ENCODE results near the gene PTPRR. TPM values are rescaled to one million over a fixed set of nuclear protein-coding genes. Genes with fewer than 3 reads are reported as not detected.

Gene PTPRR
- total RNA-seq, 1 donor from 2014 or later: under 0.01 TPM

- TF ChIP-seq CTCF (IDR thresholded peaks at IDR 0.05; ENCODE audit: insufficient read depth, low read length, severe bottlenecking): no peak
- no peak for FAIRE-seq
These were observed 208.7 kb downstream of the PTPRR start for GRCh38 chr12:70711831-70712230.

DNA sequence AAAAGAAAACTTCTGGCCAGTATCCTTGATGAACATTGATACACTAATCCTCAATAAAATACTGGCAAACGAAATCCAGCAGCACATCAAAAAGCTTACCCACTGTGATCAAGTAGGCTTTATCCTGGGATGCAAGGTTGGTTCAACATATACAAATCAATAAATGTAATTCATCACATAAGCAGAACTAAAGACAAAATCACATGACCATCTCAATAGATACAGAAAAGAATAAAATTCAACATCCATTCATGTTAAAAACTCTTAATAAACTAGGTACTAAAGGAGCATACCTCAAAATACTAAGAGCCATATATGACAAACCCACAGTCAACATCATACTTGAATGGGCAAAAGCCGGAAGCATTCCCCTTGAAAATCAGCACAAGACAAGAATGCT is 211.5 kb downstream of the PTPRR start:
- FAIRE-seq: no peak
- TF ChIP-seq CTCF (IDR thresholded peaks at IDR 0.05; ENCODE audit: insufficient read depth, low read length, severe bottlenecking): no peak
- DNase-seq (ENCODE audit: low read depth): no peak
- no peaks in the 10 kb centered on the region for H3K27me3 ChIP-seq (ENCODE audit: control insufficient read depth, insufficient read depth, low read length)
- H3K36me3 ChIP-seq (ENCODE audit: control insufficient read depth, insufficient read depth, low read length): no peaks in the 10 kb centered on the region
- H3K4me3 ChIP-seq (ENCODE audit: low read depth, low read length): no peak overlapping the region

More at GRCh38 chr12:70711831-70712230, 208.7 kb downstream of the PTPRR start:
- no peak overlapping the region for H3K4me3 ChIP-seq (ENCODE audit: low read depth, low read length)
- DNase-seq (ENCODE audit: low read depth): no peak
- H3K36me3 ChIP-seq (ENCODE audit: control insufficient read depth, insufficient read depth, low read length): no peaks in the 10 kb centered on the region
- no peaks in the 10 kb centered on the region for H3K27me3 ChIP-seq (ENCODE audit: control insufficient read depth, insufficient read depth, low read length)

DNA sequence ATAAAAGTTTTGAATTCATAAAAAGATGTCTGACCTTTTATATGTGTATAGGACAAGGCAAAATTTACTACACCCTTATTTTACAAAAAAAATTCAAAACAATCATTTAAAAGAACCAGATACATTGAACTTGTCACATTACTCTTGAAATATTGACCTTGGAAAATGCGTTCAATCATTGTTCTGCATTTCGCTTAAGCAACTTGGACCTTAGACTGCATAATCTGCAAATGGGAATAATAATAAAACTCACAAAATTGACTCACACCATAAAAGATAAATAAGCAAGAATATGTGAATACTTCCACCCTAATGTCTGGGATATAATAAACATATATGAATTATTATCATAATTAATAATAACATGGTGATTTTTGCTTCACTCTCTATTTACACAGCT is 213.9 kb downstream of the PTPRR start:
- no peak for FAIRE-seq
- no peak for DNase-seq (ENCODE audit: low read depth)
- H3K36me3 ChIP-seq (ENCODE audit: control insufficient read depth, insufficient read depth, low read length): no peaks in the 10 kb centered on the region
- TF ChIP-seq CTCF (IDR thresholded peaks at IDR 0.05; ENCODE audit: insufficient read depth, low read length, severe bottlenecking): no peak
- no peaks in the 10 kb centered on the region for H3K27me3 ChIP-seq (ENCODE audit: control insufficient read depth, insufficient read depth, low read length)
- no peak overlapping the region for H3K4me3 ChIP-seq (ENCODE audit: low read depth, low read length)

GRCh38 chr12:70698345-70698744 is 222.2 kb downstream of the PTPRR start:
- Histone ChIP-seq H3K27me3 (ENCODE audit: control insufficient read depth, insufficient read depth, low read length) (no peaks in the 10 kb centered on the region), H3K4me3 (ENCODE audit: low read depth, low read length) (no peak overlapping the region), H3K36me3 (ENCODE audit: control insufficient read depth, insufficient read depth, low read length) (no peaks in the 10 kb centered on the region)
- DNase-seq (ENCODE audit: low read depth) (no peak), FAIRE-seq (no peak)
- no peak for TF ChIP-seq CTCF (IDR thresholded peaks at IDR 0.05; ENCODE audit: insufficient read depth, low read length, severe bottlenecking)

- Histone ChIP-seq H3K27me3 (ENCODE audit: control insufficient read depth, insufficient read depth, low read length) (no peaks in the 10 kb centered on the region), H3K4me3 (ENCODE audit: low read depth, low read length) (no peak overlapping the region), H3K36me3 (ENCODE audit: control insufficient read depth, insufficient read depth, low read length) (no peaks in the 10 kb centered on the region)
- DNase-seq (ENCODE audit: low read depth) (no peak), FAIRE-seq (no peak)
- TF ChIP-seq CTCF (IDR thresholded peaks at IDR 0.05; ENCODE audit: insufficient read depth, low read length, severe bottlenecking): no peak
These were observed 225.0 kb downstream of the PTPRR start for GRCh38 chr12:70695361-70696023.
